SK-N-MC (cell line): ENCODE results near the gene NSRP1.
"Not testable (repeated sequence)": the region's sequence is repeated elsewhere in the genome, so short reads cannot be mapped to it uniquely, and the experiment has no call there.

ENCODE experiments used
- DNase-seq: peaks from one replicate; pipeline ENCODE4 v3.0.0-alpha.2; 2011; ENCODE audit warnings: low read depth, low spot score
- H3K27ac ChIP-seq: fragments of 200-600 bp; sonication (generic); 2 replicates; pipeline ENCODE4 v1.5.1; 2016; ENCODE audit warnings: mixed run types
- H3K36me3 ChIP-seq: fragments of 200-600 bp; sonication (generic); 2 replicates; pipeline ENCODE4 v1.6.1; 2017; ENCODE audit warnings: antibody characterized with exemption, low read length, mixed read lengths; ENCODE audit not compliant: insufficient read depth
- H3K4me3 ChIP-seq: fragments of 200-600 bp; sonication (generic); 2 replicates; pipeline ENCODE4 v1.5.1; 2016
- H3K9ac ChIP-seq: fragments of 200-600 bp; sonication (generic); 2 replicates; pipeline ENCODE4 v1.8.0; 2017; ENCODE audit warnings: mixed run types, mixed read lengths; ENCODE audit not compliant: insufficient read length
- H3K9me3 ChIP-seq: fragments of 200-600 bp; sonication (generic); 2 replicates; pipeline ENCODE4 v1.6.1; 2017; ENCODE audit warnings: low read depth, mild to moderate bottlenecking, antibody characterized with exemption, low read length, moderate library complexity, mixed read lengths
- EZH2 ChIP-seq: fragments of 200-600 bp; sonication (generic); IDR thresholded peaks from one replicate; pipeline ENCODE4 v1.6.1; 2017; ENCODE audit warnings: antibody characterized with exemption
- FOXP2 ChIP-seq: optimal IDR thresholded peaks from 2 replicates; pipeline ENCODE3; 2011; ENCODE audit warnings: mild to moderate bottlenecking, moderate library complexity; ENCODE audit not compliant: insufficient read depth; ENCODE audit errors: extremely low read length, control extremely low read depth
- POLR2AphosphoS5 ChIP-seq: IDR thresholded peaks from 2 replicates; pipeline ENCODE4 v1.6.1; 2012; ENCODE audit warnings: mild to moderate bottlenecking, low read depth, low read length, borderline replicate concordance

The NSRP1 gene

GRCh38 chr17:30187573-30187972 is 71.0 kb downstream of the NSRP1 start:
- Histone ChIP-seq H3K4me3 (no peak overlapping the region), H3K9ac (no peak overlapping the region), H3K27ac (no peak overlapping the region), H3K9me3 (no peaks in the 10 kb centered on the region), H3K36me3 (peaks cover 40% of the 10 kb centered on the region)
- DNase-seq, result no peak
- TF ChIP-seq FOXP2 (no peak), EZH2 (no peak), POLR2AphosphoS5 (no peak)

- Histone ChIP-seq H3K4me3 (no peak overlapping the region), H3K27ac (no peak overlapping the region), H3K9me3 (no peaks in the 10 kb centered on the region), H3K9ac (no peak overlapping the region), H3K36me3 (peaks cover 35% of the 10 kb centered on the region)
- no peak for TF ChIP-seq EZH2
- TF ChIP-seq FOXP2, result no peak
- TF ChIP-seq POLR2AphosphoS5, result no peak
- DNase-seq, result no peak
Measured at GRCh38 chr17:30188211-30188939, 71.8 kb downstream of the NSRP1 start.

GRCh38 chr17:30191072-30191471 is 74.5 kb downstream of the NSRP1 start:
- DNase-seq, result no peak
- no peaks in the 10 kb centered on the region for H3K9me3 ChIP-seq
- H3K4me3 ChIP-seq, result no peak overlapping the region
- H3K9ac ChIP-seq, result no peak overlapping the region
- H3K27ac ChIP-seq, result no peak overlapping the region
- TF ChIP-seq FOXP2 (no peak), POLR2AphosphoS5 (no peak), EZH2 (no peak)
- H3K36me3 ChIP-seq, result peaks cover 9% of the 10 kb centered on the region; the same call in 1 of the 2 replicates

GRCh38 chr17:30196504-30196903 is 79.9 kb downstream of the NSRP1 start:
- H3K36me3 ChIP-seq, result no peaks in the 10 kb centered on the region
- H3K9me3 ChIP-seq, result no peaks in the 10 kb centered on the region
- no peak overlapping the region for H3K27ac ChIP-seq

GRCh38 chr17:30197416-30197815 is 80.8 kb downstream of the NSRP1 start:
- H3K27ac ChIP-seq, result no peak overlapping the region
- H3K9me3 ChIP-seq, result no peaks in the 10 kb centered on the region
- H3K36me3 ChIP-seq, result no peaks in the 10 kb centered on the region
- no peak for DNase-seq
- TF ChIP-seq FOXP2 (no peak), POLR2AphosphoS5 (no peak), EZH2 (no peak)
- no peak overlapping the region for H3K9ac ChIP-seq
- H3K4me3 ChIP-seq, result no peak overlapping the region

More at GRCh38 chr17:30196504-30196903, 79.9 kb downstream of the NSRP1 start:
- Histone ChIP-seq H3K4me3 (no peak overlapping the region), H3K9ac (no peak overlapping the region)
- DNase-seq, result no peak
- TF ChIP-seq EZH2 (no peak), FOXP2 (no peak), POLR2AphosphoS5 (no peak)

GRCh38 chr17:30199600-30199999 is 83.0 kb downstream of the NSRP1 start:
- TF ChIP-seq FOXP2, result no peak
- TF ChIP-seq POLR2AphosphoS5, result no peak
- TF ChIP-seq EZH2, result no peak
- Histone ChIP-seq H3K27ac (no peak overlapping the region), H3K4me3 (no peak overlapping the region), H3K9ac (no peak overlapping the region), H3K36me3 (no peaks in the 10 kb centered on the region), H3K9me3 (no peaks in the 10 kb centered on the region)
- DNase-seq, result no peak

GRCh38 chr17:30200106-30200505 is 83.5 kb downstream of the NSRP1 start:
- no peak for DNase-seq
- no peak for TF ChIP-seq POLR2AphosphoS5
- no peak for TF ChIP-seq FOXP2
- no peak for TF ChIP-seq EZH2
- H3K36me3 ChIP-seq, result no peaks in the 10 kb centered on the region

GRCh38 chr17:30200656-30201055 is 84.0 kb downstream of the NSRP1 start:
- DNase-seq, H3K36me3 ChIP-seq, H3K27ac ChIP-seq, H3K9ac ChIP-seq, H3K9me3 ChIP-seq, H3K4me3 ChIP-seq: not testable (repeated sequence)

More at GRCh38 chr17:30200106-30200505, 83.5 kb downstream of the NSRP1 start:
- Histone ChIP-seq H3K9ac (no peak overlapping the region), H3K9me3 (no peaks in the 10 kb centered on the region), H3K27ac (no peak overlapping the region), H3K4me3 (no peak overlapping the region)

GRCh38 chr17:30203471-30203981 is 86.9 kb downstream of the NSRP1 start:
- H3K9ac ChIP-seq, result no peak overlapping the region
- DNase-seq, result no peak
- no peaks in the 10 kb centered on the region for H3K36me3 ChIP-seq
- no peaks in the 10 kb centered on the region for H3K9me3 ChIP-seq
- no peak overlapping the region for H3K27ac ChIP-seq
- TF ChIP-seq FOXP2 (no peak), EZH2 (no peak), POLR2AphosphoS5 (no peak)
- no peak overlapping the region for H3K4me3 ChIP-seq
